OCI-LY3 (cell line): ENCODE data around the gene KRTAP5-3.
A peak's percentile ranks its signal among the peaks of the same experiment; 100 is the strongest.

Experiments used
- EZH2phosphoT487 ChIP-seq: fragments of 200-600 bp; shearing (Covaris generic); IDR thresholded peaks from 2 replicates; pipeline ENCODE4 v1.6.1; 2018; ENCODE audit warnings: antibody characterized with exemption, mixed run types, low read depth
- TF ChIP-seq, protein P1 (sequence below): fragments of 200-600, 300-600 bp; sonication (generic); IDR thresholded peaks from 2 replicates; pipeline ENCODE4 v1.5.1; 2014; ENCODE audit warnings: antibody characterized with exemption, low read length, low read depth

- TF ChIP-seq, protein P1, sequence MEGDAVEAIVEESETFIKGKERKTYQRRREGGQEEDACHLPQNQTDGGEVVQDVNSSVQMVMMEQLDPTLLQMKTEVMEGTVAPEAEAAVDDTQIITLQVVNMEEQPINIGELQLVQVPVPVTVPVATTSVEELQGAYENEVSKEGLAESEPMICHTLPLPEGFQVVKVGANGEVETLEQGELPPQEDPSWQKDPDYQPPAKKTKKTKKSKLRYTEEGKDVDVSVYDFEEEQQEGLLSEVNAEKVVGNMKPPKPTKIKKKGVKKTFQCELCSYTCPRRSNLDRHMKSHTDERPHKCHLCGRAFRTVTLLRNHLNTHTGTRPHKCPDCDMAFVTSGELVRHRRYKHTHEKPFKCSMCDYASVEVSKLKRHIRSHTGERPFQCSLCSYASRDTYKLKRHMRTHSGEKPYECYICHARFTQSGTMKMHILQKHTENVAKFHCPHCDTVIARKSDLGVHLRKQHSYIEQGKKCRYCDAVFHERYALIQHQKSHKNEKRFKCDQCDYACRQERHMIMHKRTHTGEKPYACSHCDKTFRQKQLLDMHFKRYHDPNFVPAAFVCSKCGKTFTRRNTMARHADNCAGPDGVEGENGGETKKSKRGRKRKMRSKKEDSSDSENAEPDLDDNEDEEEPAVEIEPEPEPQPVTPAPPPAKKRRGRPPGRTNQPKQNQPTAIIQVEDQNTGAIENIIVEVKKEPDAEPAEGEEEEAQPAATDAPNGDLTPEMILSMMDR = peak; percentile 97
- TF ChIP-seq EZH2phosphoT487 = no peak
These were observed 44.7 kb upstream of the KRTAP5-3 start for GRCh38 chr11:1652771-1653540.
